Gastrocnemius medialis (tissue), 4 donors: ENCODE measurements around the gene GREB1L. TPM values are rescaled to one million over a fixed set of nuclear protein-coding genes. Genes with fewer than 3 reads are reported as not detected.
"Not testable (repeated sequence)": the region's sequence is repeated elsewhere in the genome, so short reads cannot be mapped to it uniquely, and the experiment has no call there.

Experiments used
- ATAC-seq, 2 donors: fragments of 150-250 bp; one replicate each; pipeline ENCODE4 v1.9.1; 2016
- DNase-seq, 2 donors: peaks; one replicate each; pipeline ENCODE4 v3.0.0-alpha.2; 2019
- H3K27ac ChIP-seq, 4 donors: fragments of 200-600 bp; sonication (generic); 1 replicate in 1 of 4; 2 replicates in 3 of 4; pipeline ENCODE4 v1.5.1; 2016 to 2018; ENCODE audit warnings: mild to moderate bottlenecking in 2 of 4, moderate library complexity in 1 of 4
- H3K27me3 ChIP-seq, 3 donors: fragments of 200-600 bp; sonication (generic) in 2 of 3; 1 replicate in 1 of 3; 2 replicates in 2 of 3; pipeline versions ENCODE4 v1.5.1 to v1.6.0; 2016 to 2019; ENCODE audit warnings: mild to moderate bottlenecking in 1 of 3, moderate library complexity in 1 of 3
- H3K36me3 ChIP-seq, 2 donors: fragments of 200-600 bp; sonication (generic) in 1 of 2; one replicate each; pipeline ENCODE4 v1.5.1; 2017 to 2018
- H3K4me1 ChIP-seq, 2 donors: fragments of 200-600 bp; sonication (generic) in 1 of 2; one replicate each; pipeline ENCODE4 v1.5.1; 2016 to 2017; ENCODE audit warnings: mild to moderate bottlenecking in 2 of 2
- H3K4me3 ChIP-seq, 4 donors: fragments of 200-600 bp; sonication (generic) in 3 of 4; 1 replicate in 1 of 4; 2 replicates in 3 of 4; pipeline ENCODE4 v1.5.1; 2016 to 2019; ENCODE audit warnings: mild to moderate bottlenecking in 2 of 4
- H3K9me3 ChIP-seq, 3 donors: fragments of 200-600 bp; sonication (generic) in 2 of 3; 1 replicate in 1 of 3; 2 replicates in 2 of 3; pipeline ENCODE4 v1.5.1; 2016 to 2019
- CTCF ChIP-seq, 5 experiments: fragments of 450-650 bp in 3 of 5; fragments of 200-600 bp in 2 of 5; sonication (generic) in 2 of 5; IDR thresholded peaks in 4 of 5; conservative IDR thresholded peaks in 1 of 5; 1 replicate in 4 of 5; 2 replicates in 1 of 5; pipeline ENCODE4 v1.5.1; 2016 to 2019; ENCODE audit warnings: antibody characterized with exemption in 5 of 5, mild to moderate bottlenecking in 3 of 5, moderate library complexity in 3 of 5
- POLR2A ChIP-seq, 2 donors: fragments of 450-650 bp; IDR thresholded peaks; one replicate each; pipeline ENCODE4 v1.6.1; 2017; ENCODE audit warnings: antibody characterized with exemption in 2 of 2, mild to moderate bottlenecking in 2 of 2, moderate library complexity in 2 of 2
- in situ Hi-C, 4 donors: fragments of 200-750 bp; cut with MboI; loops; one replicate each; pipeline versions ENCODE4 v1.15.0 to v1.8.0; 2017; ENCODE audit warnings: low sequenced_read_pairs in 4 of 4
- intact Hi-C: fragments of 100-400 bp; cut with DNase I; formaldehyde crosslinking; loops from one replicate; pipeline ENCODE4 v1.15.1; 2023; ENCODE audit warnings: low total_unique reads
- total RNA-seq, 4 donors: library from RNA; depleted of rRNA; stranded (reverse); fragments of >200 nt; gene quantifications; one replicate each; pipeline versions ENCODE4 v1.1.0 to v1.2.3, GENCODE V29; 2016

Gene GREB1L
- total RNA-seq, 4 donors from 2014 or later: 4.4 to 14.4 (median 7.4) TPM

GRCh38 chr18:21306368-21306767 is 64.3 kb downstream of the GREB1L start:
- in situ Hi-C loops: no loop called here
- no peaks in the 10 kb centered on the region for H3K4me1 ChIP-seq
- intact Hi-C loops: no loop called here
- no peaks in the 10 kb centered on the region for H3K36me3 ChIP-seq
- no peak overlapping the region for H3K27ac ChIP-seq
- no peaks in the 10 kb centered on the region for H3K27me3 ChIP-seq
- TF ChIP-seq POLR2A (IDR thresholded peaks at IDR 0.05): no peak
- TF ChIP-seq CTCF (IDR thresholded peaks at IDR 0.05 in 4 of 5, conservative IDR thresholded peaks at IDR 0.05 in 1 of 5): no peak
- ATAC-seq (no peak), DNase-seq (no peak)
- no peak overlapping the region for H3K4me3 ChIP-seq
- H3K9me3 ChIP-seq: no peaks in the 10 kb centered on the region

DNA sequence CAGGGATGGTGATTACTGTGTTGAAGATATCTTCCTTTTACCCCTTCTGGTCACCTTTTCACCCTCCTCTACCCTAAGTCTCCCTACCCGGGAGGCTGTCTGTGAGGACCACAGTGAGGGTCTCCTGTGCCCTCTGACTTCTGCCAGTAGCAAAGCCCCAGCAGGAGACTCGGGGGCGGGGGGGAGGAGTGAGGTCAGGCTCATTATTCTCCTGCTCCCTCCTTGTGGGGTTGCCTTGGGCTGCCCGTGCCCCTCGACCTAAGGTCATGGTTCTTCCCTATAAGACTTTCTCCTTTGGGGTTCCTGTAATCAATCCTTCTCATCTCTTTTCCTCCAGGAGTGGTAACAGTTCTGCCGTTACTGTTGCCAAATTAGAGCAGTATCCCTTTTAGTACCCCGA is 65.5 kb downstream of the GREB1L start:
- intact Hi-C loops (no loop called here), in situ Hi-C loops (no loop called here)
- DNase-seq: no peak
- Histone ChIP-seq H3K27ac (no peak overlapping the region), H3K27me3 (no peaks in the 10 kb centered on the region), H3K4me3 (no peak overlapping the region), H3K36me3 (no peaks in the 10 kb centered on the region), H3K4me1 (no peaks in the 10 kb centered on the region), H3K9me3 (no peaks in the 10 kb centered on the region)
- ATAC-seq: no peak
- TF ChIP-seq CTCF (IDR thresholded peaks at IDR 0.05 in 4 of 5, conservative IDR thresholded peaks at IDR 0.05 in 1 of 5): no peak
- TF ChIP-seq POLR2A (IDR thresholded peaks at IDR 0.05): no peak

GRCh38 chr18:21309248-21309647 is 67.2 kb downstream of the GREB1L start:
- no peak for ATAC-seq
- Histone ChIP-seq H3K36me3 (no peaks in the 10 kb centered on the region), H3K4me1 (no peaks in the 10 kb centered on the region), H3K4me3 (no peak overlapping the region), H3K9me3 (no peaks in the 10 kb centered on the region), H3K27ac (no peak overlapping the region), H3K27me3 (no peaks in the 10 kb centered on the region)
- in situ Hi-C loops: no loop called here
- intact Hi-C loops: no loop called here
- no peak for DNase-seq
- no peak for TF ChIP-seq CTCF (IDR thresholded peaks at IDR 0.05 in 4 of 5, conservative IDR thresholded peaks at IDR 0.05 in 1 of 5)
- no peak for TF ChIP-seq POLR2A (IDR thresholded peaks at IDR 0.05)

DNA sequence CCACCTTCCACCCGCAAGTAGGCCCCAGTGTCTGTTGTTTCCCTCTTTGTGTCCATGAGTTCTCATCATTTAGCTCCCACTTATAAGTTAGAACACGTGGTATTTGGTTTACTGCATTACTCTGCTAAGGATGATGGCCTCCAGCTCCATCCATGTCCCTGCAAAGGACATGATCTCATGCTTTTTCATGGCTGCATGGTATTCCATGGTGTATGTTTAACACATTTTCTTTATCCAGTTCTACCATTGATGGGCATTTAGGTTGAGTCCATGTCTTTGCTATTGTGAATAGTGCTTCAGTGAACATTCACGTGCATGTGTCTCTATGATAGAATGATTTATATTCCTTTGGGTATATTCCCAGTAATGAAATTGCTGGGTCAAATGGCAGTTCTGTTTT is 69.9 kb downstream of the GREB1L start:
- in situ Hi-C loops, H3K36me3 ChIP-seq, H3K4me1 ChIP-seq, H3K4me3 ChIP-seq, DNase-seq, H3K9me3 ChIP-seq, ATAC-seq, H3K27me3 ChIP-seq, intact Hi-C loops, H3K27ac ChIP-seq: not testable (repeated sequence)

DNA sequence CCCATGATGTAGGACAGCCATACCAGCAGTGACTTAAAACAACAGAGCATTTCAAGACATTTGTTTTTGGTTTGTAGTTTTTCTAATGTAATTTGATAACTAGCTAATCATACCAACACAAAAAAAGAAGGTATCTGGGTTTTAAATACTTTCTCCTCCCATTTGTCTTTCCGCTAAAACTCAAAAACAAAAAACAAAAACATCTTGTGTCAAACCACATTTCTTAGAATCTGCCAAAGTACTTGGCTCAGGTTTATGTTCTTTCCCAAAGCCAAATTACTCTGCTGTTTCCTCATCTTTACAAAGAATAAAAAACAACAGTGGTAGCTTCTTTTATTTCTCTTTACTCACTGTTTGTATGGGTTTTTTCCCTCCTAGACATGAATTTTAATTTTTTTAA is 71.5 kb downstream of the GREB1L start:
- peaks cover 0 to 3% of the 10 kb centered on the region in 2 donors for H3K4me1 ChIP-seq
- DNase-seq (no peak), ATAC-seq (peak in 1 of 2 donors; percentile 36)
- no peaks in the 10 kb centered on the region for H3K27me3 ChIP-seq
- H3K27ac ChIP-seq: peak overlapping the region in 2 of 4 donors; percentile 26 to 38
- no peaks in the 10 kb centered on the region for H3K9me3 ChIP-seq
- no peak overlapping the region for H3K4me3 ChIP-seq
- TF ChIP-seq CTCF (IDR thresholded peaks at IDR 0.05 in 4 of 5, conservative IDR thresholded peaks at IDR 0.05 in 1 of 5): no peak
- intact Hi-C loops (no loop called here), in situ Hi-C loops (no loop called here)
- H3K36me3 ChIP-seq: no peaks in the 10 kb centered on the region
